B cell (primary cell): Measurements from ENCODE around the gene NDUFB10. TPM values are rescaled to one million over a fixed set of nuclear protein-coding genes. Genes with fewer than 3 reads are reported as not detected.

Source experiments
- ATAC-seq: fragments of 200-7000 bp; cut with Tn5 transposase; one replicate; pipeline ENCODE4 v1.10.0; 2021; ENCODE audit warnings: low read depth, mild to moderate bottlenecking, moderate number of reproducible peaks, moderate library complexity
- CTCF ChIA-PET: fragments of 350-600 bp; sonication (Branson Sonifier 250); formaldehyde crosslinking; loops from one replicate; lab custom pipeline; 2021; ENCODE audit warnings: antibody characterized with exemption, inconsistent platforms; lab: Charles Lee
- POLR2A ChIA-PET: fragments of 350-600 bp; sonication (Branson Sonifier 250); formaldehyde crosslinking; loops from one replicate; lab custom pipeline; 2021; ENCODE audit warnings: antibody characterized with exemption; lab: Charles Lee
- DNase-seq: peaks from one replicate; pipeline ENCODE4 v3.0.0; 2013
- H2AFZ ChIP-seq: 2 replicates; pipeline ENCODE4 v1.6.1; 2012; ENCODE audit warnings: mild to moderate bottlenecking, low read depth, low read length; ENCODE audit not compliant: insufficient read depth, poor library complexity, severe bottlenecking
- H3K27ac ChIP-seq, 2 donors: 1 replicate in 1 of 2; 2 replicates in 1 of 2; pipeline ENCODE4 v1.5.1; 2012 to 2013; ENCODE audit warnings: low read length in 2 of 2, mild to moderate bottlenecking in 2 of 2, moderate library complexity in 1 of 2
- H3K27me3 ChIP-seq, 4 experiments: fragments of 200-600 bp in 1 of 4; sonication (generic) in 1 of 4; replicated peaks in 1 of 4; 1 replicate in 2 of 4; 2 replicates in 2 of 4; pipeline versions ENCODE4 v1.6.1 to v1.7.0; 2013 to 2016; ENCODE audit warnings: low read length in 3 of 4, mild to moderate bottlenecking in 2 of 4, mixed read lengths in 1 of 4, moderate library complexity in 1 of 4; ENCODE audit not compliant: insufficient read depth in 4 of 4, control insufficient read depth in 3 of 4; ENCODE audit errors: control extremely low read depth in 1 of 4
- H3K36me3 ChIP-seq, 2 experiments: replicated peaks in 1 of 2; 1 replicate in 1 of 2; 2 replicates in 1 of 2; pipeline versions ENCODE4 v1.6.1 to v1.7.1; 2013; ENCODE audit warnings: low read length in 1 of 2; ENCODE audit not compliant: insufficient read depth in 2 of 2, control insufficient read depth in 1 of 2; ENCODE audit errors: control extremely low read depth in 1 of 2, extremely low read depth in 1 of 2
- H3K4me1 ChIP-seq, 2 donors: fragments of 200-600 bp in 1 of 2; sonication (generic) in 1 of 2; 1 replicate in 1 of 2; 2 replicates in 1 of 2; pipeline versions ENCODE4 v1.5.1 to v1.6.1; 2013 to 2017; ENCODE audit warnings: low read length in 2 of 2; ENCODE audit not compliant: control insufficient read depth in 2 of 2, insufficient read depth in 2 of 2
- H3K4me2 ChIP-seq: replicated peaks from 2 replicates; pipeline ENCODE3; 2012; ENCODE audit warnings: mild to moderate bottlenecking, low read depth, low read length; ENCODE audit not compliant: poor library complexity, severe bottlenecking
- H3K4me3 ChIP-seq, 5 experiments: fragments of 200-600 bp in 1 of 5; sonication (generic) in 1 of 5; 1 replicate in 3 of 5; 2 replicates in 2 of 5; pipeline versions ENCODE4 v1.5.1 to v1.7.0; 2011 to 2016; ENCODE audit warnings: low read length in 4 of 5, mild to moderate bottlenecking in 4 of 5, low read depth in 2 of 5, control low read depth in 1 of 5, moderate library complexity in 1 of 5; ENCODE audit not compliant: insufficient read depth in 1 of 5; ENCODE audit errors: control extremely low read depth in 1 of 5, extremely low read depth in 1 of 5
- H3K79me2 ChIP-seq: fragments of 200-600 bp; sonication (generic); one replicate; pipeline ENCODE4 v1.6.0; 2016; ENCODE audit warnings: low read length; ENCODE audit not compliant: control insufficient read depth, insufficient read depth
- H3K9ac ChIP-seq: fragments of 200-600 bp; sonication (generic); 2 replicates; pipeline ENCODE4 v1.6.1; 2017; ENCODE audit warnings: mild to moderate bottlenecking, low read length, moderate library complexity
- H3K9me3 ChIP-seq, 3 donors: one replicate each; pipeline versions ENCODE4 v1.6.1 to v1.7.1; 2013; ENCODE audit warnings: low read length in 2 of 3; ENCODE audit not compliant: control insufficient read depth in 2 of 3, insufficient read depth in 1 of 3; ENCODE audit errors: control extremely low read depth in 1 of 3
- H4K20me1 ChIP-seq: 2 replicates; pipeline ENCODE4 v1.6.0; 2012; ENCODE audit warnings: mild to moderate bottlenecking, low read length; ENCODE audit not compliant: insufficient read depth, control insufficient read depth, poor library complexity, severe bottlenecking
- H3K27ac Mint-ChIP-seq: one replicate; pipeline ENCODE4 v1.8.0; 2021; ENCODE audit warnings: mixed read lengths
- H3K27me3 Mint-ChIP-seq: one replicate; pipeline ENCODE4 v1.8.0; 2021; ENCODE audit warnings: mixed read lengths
- H3K4me1 Mint-ChIP-seq: one replicate; pipeline ENCODE4 v1.8.0; 2021; ENCODE audit warnings: mixed read lengths
- H3K4me3 Mint-ChIP-seq: one replicate; pipeline ENCODE4 v1.8.0; 2021; ENCODE audit warnings: mixed read lengths
- H3K9me3 Mint-ChIP-seq: one replicate; pipeline ENCODE4 v1.8.0; 2022; ENCODE audit warnings: mixed read lengths; ENCODE audit not compliant: insufficient read depth
- CTCF ChIP-seq: fragments of 200-600 bp; IDR thresholded peaks from one replicate; pipeline ENCODE4 v1.8.0; 2022; ENCODE audit warnings: antibody characterized with exemption, mild to moderate bottlenecking
- EZH2 ChIP-seq: IDR thresholded peaks from 2 replicates; pipeline ENCODE4 v1.6.1; 2012; ENCODE audit warnings: borderline replicate concordance, low read depth, mild to moderate bottlenecking, moderate library complexity, low read length; ENCODE audit not compliant: insufficient read depth, poor library complexity, severe bottlenecking
- WGBS: methylation state at CpG from one replicate; pipeline ENCODE4 v1.1.5; 2013; ENCODE audit warnings: missing lambda C conversion rate; ENCODE audit not compliant: insufficient coverage; 5-methylcytosine and 5-hydroxymethylcytosine counted together
- intact Hi-C: fragments of 100-400 bp; cut with micrococcal nuclease; formaldehyde crosslinking; loops from one replicate; pipeline ENCODE4 v1.10.0; 2022
- polyA plus RNA-seq: library from polyadenylated mRNA; depleted of rRNA; stranded (reverse); fragments of >200 nt; gene quantifications from 2 replicates; pipeline ENCODE4 v1.2.3, GENCODE V29; 2012
- total RNA-seq, 2 donors: library from RNA; stranded (reverse); fragments of 120-200 nt in 1 of 2; gene quantifications; 1 replicate in 1 of 2; 2 replicates in 1 of 2; pipeline versions ENCODE4 v1.2.3 to v1.2.4, GENCODE V29; 2013 to 2022

Gene NDUFB10
- total and polyA plus RNA-seq, 2 donors (not counting 1 experiment from before 2014, with no cell fraction given) = 70.4 to 92.6 TPM

GRCh38 chr16:1940273-1941161, 18.8 kb upstream of the NDUFB10 start:
- TF ChIP-seq CTCF (no peak), EZH2 (no peak)
- ChIA-PET CTCF (interaction anchor here (0.5 to 1.1 kb wide), 3 partner anchors 9 to 548 kb away, joined by 3 to 5 read pairs (median 3); no protein-coding TSS in a partner anchor), POLR2A (interaction anchor here (0.7 to 1.2 kb wide), 2 partner anchors 24 to 35 kb away, joined by 3 to 5 read pairs; partner anchors contain the start of gene RPS2)
- Histone ChIP-seq H3K9ac (no peak overlapping the region), H4K20me1 (no peaks in the 10 kb centered on the region), H2AFZ (no peak overlapping the region), H3K4me1 (peaks cover 14 to 19% of the 10 kb centered on the region in 2 donors), H3K27ac (no peak overlapping the region), H3K4me2 (no peak overlapping the region), H3K9me3 (no peaks in the 10 kb centered on the region), H3K4me3 (no peak overlapping the region), H3K79me2 (no peaks in the 10 kb centered on the region), H3K36me3 (peaks cover 0 to 12% of the 10 kb centered on the region in 2 experiments), H3K27me3 (no peaks in the 10 kb centered on the region)
- ATAC-seq (no peak), DNase-seq (no peak)
- 85% methylated on average over 22 of the region's 23 CpGs for WGBS
- Mint-ChIP-seq H3K27ac (peak overlapping the region; percentile 32), H3K4me1 (peaks cover 21% of the 10 kb centered on the region), H3K27me3 (no peaks in the 10 kb centered on the region), H3K4me3 (no peak overlapping the region), H3K9me3 (no peaks in the 10 kb centered on the region)
- intact Hi-C loops = loop anchor here (10.0 kb wide), 1 partner anchor 54 kb away; no protein-coding TSS in a partner anchor
